ENCODE data around the gene APPBP2. TPM values are rescaled to one million over a fixed set of nuclear protein-coding genes. Genes with fewer than 3 reads are reported as not detected.

The APPBP2 gene
- total RNA-seq, 3 donors from 2014 or later, result 31.0 to 50.1 (median 35.0) TPM

- TF ChIP-seq CTCF (IDR thresholded peaks at IDR 0.05), result no peak
Measured at GRCh38 chr17:60451965-60452364, 74.1 kb downstream of the APPBP2 start.

GRCh38 chr17:60451071-60451470 lies 75.0 kb downstream of the APPBP2 start:
- H3K4me1 ChIP-seq (ENCODE audit: low read depth), result no peaks in the 10 kb centered on the region
- no peak for TF ChIP-seq CTCF (IDR thresholded peaks at IDR 0.05)
- H3K9me3 ChIP-seq, result no peaks in the 10 kb centered on the region
- intact Hi-C loops (cut with DNase I, micrococcal nuclease), result no loop called here
- DNase-seq (no peak), ATAC-seq (no peak)
- H3K4me3 ChIP-seq, result no peak overlapping the region
- peaks cover 12% of the 10 kb centered on the region for H3K36me3 ChIP-seq (ENCODE audit: low read depth)

More at GRCh38 chr17:60451965-60452364, 74.1 kb downstream of the APPBP2 start:
- H3K4me3 ChIP-seq, result no peak overlapping the region
- no peak for DNase-seq
- peaks cover 11% of the 10 kb centered on the region for H3K36me3 ChIP-seq (ENCODE audit: low read depth)
- intact Hi-C loops (cut with DNase I, micrococcal nuclease), result no loop called here
- H3K4me1 ChIP-seq (ENCODE audit: low read depth), result no peaks in the 10 kb centered on the region
- H3K9me3 ChIP-seq, result no peaks in the 10 kb centered on the region
- no peak for ATAC-seq

GRCh38 chr17:60447375-60447774 lies 78.7 kb downstream of the APPBP2 start:
- Histone ChIP-seq H3K36me3 (ENCODE audit: low read depth) (peaks cover 6% of the 10 kb centered on the region), H3K4me3 (no peak overlapping the region), H3K4me1 (ENCODE audit: low read depth) (no peaks in the 10 kb centered on the region), H3K9me3 (no peaks in the 10 kb centered on the region)
- intact Hi-C loops (cut with DNase I, micrococcal nuclease), result no loop called here
- no peak for DNase-seq
- no peak for ATAC-seq
- TF ChIP-seq CTCF (IDR thresholded peaks at IDR 0.05), result no peak

GRCh38 chr17:60445144-60445543 lies 80.9 kb downstream of the APPBP2 start:
- ATAC-seq (no peak), DNase-seq (no peak)
- no peaks in the 10 kb centered on the region for H3K4me1 ChIP-seq (ENCODE audit: low read depth)
- peaks cover 6% of the 10 kb centered on the region for H3K36me3 ChIP-seq (ENCODE audit: low read depth)
- H3K4me3 ChIP-seq, result no peak overlapping the region
- H3K9me3 ChIP-seq, result no peaks in the 10 kb centered on the region
- intact Hi-C loops (cut with DNase I, micrococcal nuclease), result no loop called here
- no peak for TF ChIP-seq CTCF (IDR thresholded peaks at IDR 0.05)

- intact Hi-C loops (cut with DNase I, micrococcal nuclease), result no loop called here
- no peak for TF ChIP-seq CTCF (IDR thresholded peaks at IDR 0.05)
- peaks cover 6% of the 10 kb centered on the region for H3K36me3 ChIP-seq (ENCODE audit: low read depth)
- no peaks in the 10 kb centered on the region for H3K4me1 ChIP-seq (ENCODE audit: low read depth)
- ATAC-seq (no peak), DNase-seq (no peak)
- no peaks in the 10 kb centered on the region for H3K9me3 ChIP-seq
- no peak overlapping the region for H3K4me3 ChIP-seq
Measured at GRCh38 chr17:60443713-60444112, 82.3 kb downstream of the APPBP2 start.

Data from mucosa of descending colon (tissue), 3 donors.